Transverse colon (tissue), 3 donors: ENCODE results near the gene CORIN.

Source experiments
- POLR2A ChIP-seq: fragments of 450-650 bp; IDR thresholded peaks from one replicate; pipeline ENCODE4 v1.6.1; 2016; ENCODE audit warnings: antibody characterized with exemption, mild to moderate bottlenecking, moderate library complexity
- TF ChIP-seq, protein P1 (sequence below), 5 experiments: fragments of 200-600 bp in 3 of 5; fragments of 450-650 bp in 2 of 5; sonication (generic) in 3 of 5; IDR thresholded peaks; 1 replicate in 2 of 5; 2 replicates in 3 of 5; pipeline ENCODE4 v1.5.1; 2016 to 2017; ENCODE audit warnings: antibody characterized with exemption in 5 of 5, inconsistent platforms in 3 of 5, mild to moderate bottlenecking in 2 of 5, moderate library complexity in 1 of 5

DNA sequence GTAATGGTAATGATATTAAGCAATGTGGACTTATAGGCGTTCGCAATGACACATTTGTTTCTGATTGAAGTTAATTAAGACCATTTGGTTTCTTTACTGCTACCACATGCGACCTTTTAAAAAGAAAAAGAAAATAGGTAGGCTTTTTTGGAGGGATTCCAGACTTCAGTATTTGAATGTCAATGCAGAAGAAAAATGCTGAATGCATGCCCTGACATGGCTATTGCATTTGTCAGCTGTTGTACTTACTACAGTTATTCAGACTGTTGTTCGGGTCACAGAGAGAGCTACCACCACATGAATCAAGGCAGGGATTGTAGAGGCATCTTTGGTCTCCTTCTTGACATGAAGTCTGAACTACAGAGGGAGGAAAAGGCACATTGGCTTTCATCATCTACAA is 163.7 kb downstream of the CORIN start:
- no peak for TF ChIP-seq POLR2A
- TF ChIP-seq, protein P1, sequence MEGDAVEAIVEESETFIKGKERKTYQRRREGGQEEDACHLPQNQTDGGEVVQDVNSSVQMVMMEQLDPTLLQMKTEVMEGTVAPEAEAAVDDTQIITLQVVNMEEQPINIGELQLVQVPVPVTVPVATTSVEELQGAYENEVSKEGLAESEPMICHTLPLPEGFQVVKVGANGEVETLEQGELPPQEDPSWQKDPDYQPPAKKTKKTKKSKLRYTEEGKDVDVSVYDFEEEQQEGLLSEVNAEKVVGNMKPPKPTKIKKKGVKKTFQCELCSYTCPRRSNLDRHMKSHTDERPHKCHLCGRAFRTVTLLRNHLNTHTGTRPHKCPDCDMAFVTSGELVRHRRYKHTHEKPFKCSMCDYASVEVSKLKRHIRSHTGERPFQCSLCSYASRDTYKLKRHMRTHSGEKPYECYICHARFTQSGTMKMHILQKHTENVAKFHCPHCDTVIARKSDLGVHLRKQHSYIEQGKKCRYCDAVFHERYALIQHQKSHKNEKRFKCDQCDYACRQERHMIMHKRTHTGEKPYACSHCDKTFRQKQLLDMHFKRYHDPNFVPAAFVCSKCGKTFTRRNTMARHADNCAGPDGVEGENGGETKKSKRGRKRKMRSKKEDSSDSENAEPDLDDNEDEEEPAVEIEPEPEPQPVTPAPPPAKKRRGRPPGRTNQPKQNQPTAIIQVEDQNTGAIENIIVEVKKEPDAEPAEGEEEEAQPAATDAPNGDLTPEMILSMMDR (IDR thresholded peaks at IDR 0.05), result no peak
